Heart left ventricle (tissue), 16 donors: Measurements from ENCODE around the gene TRAF4. TPM values are rescaled to one million over a fixed set of nuclear protein-coding genes. Genes with fewer than 3 reads are reported as not detected.
A peak's percentile ranks its signal among the peaks of the same experiment; 100 is the strongest.

Source experiments
- ATAC-seq, 4 donors: fragments of 200-7000 bp; cut with Tn5 transposase; one replicate each; pipeline ENCODE4 v1.9.1; 2020 to 2022; ENCODE audit warnings: moderate library complexity in 4 of 4, mild to moderate bottlenecking in 3 of 4, moderate number of reproducible peaks in 1 of 4
- DNase-seq, 5 donors: peaks; one replicate each; pipeline ENCODE4 v3.0.0-alpha.2; 2020
- H3K27ac ChIP-seq, 12 donors: fragments of 200-600 bp; sonication (generic) in 4 of 12; one replicate each; pipeline versions ENCODE4 v1.5.0 to v1.8.0; 2016 to 2022; ENCODE audit warnings: mild to moderate bottlenecking in 2 of 12
- H3K27me3 ChIP-seq, 9 donors: fragments of 200-600 bp; sonication (generic) in 2 of 9; one replicate each; pipeline versions ENCODE4 v1.5.1 to v1.8.0; 2016 to 2022; ENCODE audit warnings: mild to moderate bottlenecking in 3 of 9
- H3K36me3 ChIP-seq, 9 donors: fragments of 200-600 bp; sonication (generic) in 2 of 9; one replicate each; pipeline versions ENCODE4 v1.5.0 to v1.8.0; 2018 to 2022; ENCODE audit warnings: mild to moderate bottlenecking in 2 of 9
- H3K4me1 ChIP-seq, 12 donors: fragments of 200-600 bp; sonication (generic) in 4 of 12; one replicate each; pipeline versions ENCODE4 v1.5.0 to v1.8.0; 2016 to 2022; ENCODE audit warnings: mild to moderate bottlenecking in 3 of 12
- H3K4me3 ChIP-seq, 12 donors: fragments of 200-600 bp; sonication (generic) in 4 of 12; one replicate each; pipeline versions ENCODE4 v1.5.0 to v1.8.0; 2017 to 2022; ENCODE audit warnings: mild to moderate bottlenecking in 9 of 12, moderate library complexity in 4 of 12
- H3K9me3 ChIP-seq, 12 donors: fragments of 200-600 bp; sonication (generic) in 4 of 12; one replicate each; pipeline versions ENCODE4 v1.5.0 to v1.8.0; 2016 to 2022; ENCODE audit warnings: mild to moderate bottlenecking in 1 of 12
- CTCF ChIP-seq, 12 donors: fragments of 200-600 bp; sonication (generic) in 4 of 12; IDR thresholded peaks; one replicate each; pipeline versions ENCODE4 v1.5.0 to v1.8.0; 2018 to 2022; ENCODE audit warnings: antibody characterized with exemption in 12 of 12, mild to moderate bottlenecking in 5 of 12
- POLR2A ChIP-seq, 2 donors: fragments of 450-650 bp; IDR thresholded peaks; one replicate each; pipeline ENCODE4 v1.6.1; 2017; ENCODE audit warnings: antibody characterized with exemption in 2 of 2, mild to moderate bottlenecking in 2 of 2, moderate library complexity in 2 of 2
- WGBS, 4 donors: extraction: QIAGEN DNeasy Blood & Tissue Kit in 2 of 4; methylation state at CpG; one replicate each; pipeline versions ENCODE4 v1.1.5 to v1.1.7; 2013 to 2018; 5-methylcytosine and 5-hydroxymethylcytosine counted together
- intact Hi-C, 10 donors: fragments of 100-400 bp; cut with DNase I; formaldehyde crosslinking; loops; one replicate each; pipeline versions ENCODE4 v1.11.1 to v1.14.2; 2022
- polyA plus RNA-seq, 2 donors: library from polyadenylated mRNA; stranded (reverse); fragments of 200-250 nt; gene quantifications; one replicate each; pipeline ENCODE4 v1.2.3, GENCODE V29; 2013
- total RNA-seq, 9 donors: library from RNA; depleted of rRNA in 2 of 9; stranded (reverse); fragments of >200 nt in 2 of 9; fragmentation: NEBNext Ultra II Directional in 3 of 9; extraction: Animal tissue kit (Norgen Biotek cat#: 25700) in 3 of 9; gene quantifications; one replicate each; pipeline versions ENCODE4 v1.1.0 to v1.2.4, GENCODE V29; 2016 to 2023
- donor health status: ischemic (EF 13 %, LVEDD 7.1; RV severe dilation, severe dysfunction).
- donor health status: healthy with polysubstance abuse.
- donor health status: DM: no; HTN: yes; CAD: no.
- donor health status: DM: no; HTN: no; CAD: no.
- donor health status: ischemic (EF 25% LVEDD 6.9; RV normal size, moderate dysfunction).
- donor health status: ischemic (EF 25% LVEDD 5.7; RV mildly dilated, moderate dysfunction).
- donor health status: healthy.
- donor health status: DM: yes; HTN: yes; CAD: no.
- donor health status: ischemic (EF 35%, LVEDD 5.7; RV mildly dilated, moderate dysfunction).
- donor health status: nonischemic (EF 11% LVEDD 7.7; RV severe dilation, severe dysfunction).
- donor health status: DM: yes; HTN: yes; CAD: no.
- donor health status: PGD.
- donor health status: ischemic (EF 29% LVEDD 5.4; RV normal size, mild dysfunction).
- donor health status: nonischemic (EF 23%, LVEDD 6.1; RV moderate dilation, normal function).

TRAF4 gene
- total and polyA plus RNA-seq, 11 donors = 1.5 to 11.5 (median 2.7) TPM

DNA sequence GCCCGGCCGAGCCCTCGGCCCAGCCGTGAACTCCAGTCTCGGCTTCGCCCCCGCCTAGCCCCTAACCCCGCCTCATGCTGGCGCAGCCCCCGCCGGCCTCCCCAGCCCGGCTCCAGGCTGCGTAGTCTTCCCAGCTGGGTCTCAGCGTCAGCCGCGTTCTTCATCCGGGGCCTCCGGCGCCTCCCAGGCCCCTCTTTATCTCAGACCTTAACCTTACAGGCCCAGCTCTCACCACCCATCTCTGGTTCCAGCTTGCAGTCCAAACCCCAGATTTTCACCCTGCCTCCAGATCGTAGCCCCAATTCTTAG lies 32.1 kb upstream of the TRAF4 start, which contains the start of gene PROCA1:
TSS of gene PROCA1 (minus strand) at position 166 of the 309 bp plus-strand sequence. CDS start 228 bp downstream, outside the sequence.
- intact Hi-C loops = loop anchor here in 4 of 10 donors (2.0 to 10.0 kb wide), 4 partner anchors 47 to 67 kb away; partner anchors contain the start of genes BLTP2 (in 2 of the 4), SDF2 (in 2 of the 4) and SUPT6H (in 2 of the 4)

GRCh38 chr17:28712032-28712704 lies 31.6 kb upstream of the TRAF4 start:
- ATAC-seq = peak in 3 of 4 donors; percentile 3 to 46 (median 14)
- TF ChIP-seq CTCF (IDR thresholded peaks at IDR 0.05) = peak in 1 of 12 donors; percentile 17
- no peak for TF ChIP-seq POLR2A (IDR thresholded peaks at IDR 0.05)
- H3K4me1 ChIP-seq = peaks cover 0 to 39% (median 21%) of the 10 kb centered on the region in 12 donors
- peak overlapping the region; percentile 22 to 93 (median 72) for H3K4me3 ChIP-seq
- intact Hi-C loops = loop anchor here in 3 of 10 donors (5.0 to 10.0 kb wide), 3 partner anchors 47 to 65 kb away; partner anchors contain the start of genes SDF2 (in 2 of the 3), SUPT6H (in 2 of the 3) and BLTP2 (in 1 of the 3)
- peak overlapping the region in 11 of 12 donors; percentile 77 to 97 (median 94) for H3K27ac ChIP-seq
- no peaks in the 10 kb centered on the region for H3K9me3 ChIP-seq
- peaks cover 0 to 20% (median 11%) of the 10 kb centered on the region in 9 donors for H3K36me3 ChIP-seq
- 30 to 57% (median 35%) methylated on average over 33 to 34 of the region's 34 CpGs for WGBS, 4 donors
- DNase-seq = peak; percentile 59 to 83 (median 71)
- peaks cover 0 to 8% (median 0%) of the 10 kb centered on the region in 9 donors for H3K27me3 ChIP-seq

More for the DNA sequence above, 32.1 kb upstream of the TRAF4 start, which contains the start of gene PROCA1:
- Histone ChIP-seq H3K4me1 (peaks cover 0 to 34% (median 19%) of the 10 kb centered on the region in 12 donors), H3K27ac (peak within 1 kb of the TSS; percentile 54 to 97 (median 93)), H3K9me3 (no peaks in the 10 kb centered on the region), H3K36me3 (peaks cover 0 to 20% (median 11%) of the 10 kb centered on the region in 9 donors), H3K4me3 (peak within 1 kb of the TSS; percentile 22 to 93 (median 72)), H3K27me3 (peaks cover 0 to 3% (median 0%) of the 10 kb centered on the region in 9 donors)
- ATAC-seq = peak in 2 of 4 donors; percentile 9 to 45
- TF ChIP-seq CTCF (IDR thresholded peaks at IDR 0.05) = no peak
- no peak for TF ChIP-seq POLR2A (IDR thresholded peaks at IDR 0.05)
- 3 to 7% (median 3%) methylated on average over 13 to 20 of the region's 20 CpGs for WGBS, 4 donors
- DNase-seq = no peak

DNA sequence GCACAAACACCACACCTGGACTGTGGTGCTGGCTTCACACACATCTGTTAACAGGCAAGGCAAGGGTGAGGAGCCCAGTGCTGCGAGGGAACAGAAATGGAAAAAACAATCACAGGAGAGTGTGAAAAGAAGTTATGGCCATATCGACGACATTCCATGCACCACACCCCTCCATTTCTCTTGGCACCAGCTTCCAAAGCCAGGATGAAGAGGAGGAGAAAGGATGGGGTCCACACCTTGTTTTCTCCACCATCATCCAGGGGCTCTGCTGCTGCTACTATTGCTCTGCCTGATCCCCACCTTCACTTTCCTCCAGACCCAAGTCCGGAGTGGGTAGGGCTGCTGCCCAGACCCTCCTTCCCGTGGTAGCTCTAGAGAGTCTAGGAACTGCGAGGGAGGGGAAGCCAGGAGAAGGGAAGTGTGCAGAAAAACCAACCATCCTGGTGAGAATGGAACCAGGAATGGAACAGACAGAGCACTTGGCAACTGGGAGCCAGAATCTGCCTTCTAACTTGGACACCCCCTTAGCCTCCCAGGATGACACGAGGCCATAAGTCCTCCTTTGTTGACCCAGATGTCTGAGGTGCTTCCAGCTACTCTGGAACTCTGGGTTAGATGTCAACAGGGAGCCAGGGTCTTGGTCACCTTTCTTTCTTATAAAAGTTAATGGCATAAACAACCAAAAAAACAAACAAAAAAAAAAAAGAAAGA lies 31.0 kb upstream of the TRAF4 start:
- peaks cover 0 to 20% (median 11%) of the 10 kb centered on the region in 9 donors for H3K36me3 ChIP-seq
- intact Hi-C loops = loop anchor here in 3 of 10 donors (5.0 to 10.0 kb wide), 3 partner anchors 48 to 66 kb away; partner anchors contain the start of genes SDF2 (in 2 of the 3), SUPT6H (in 2 of the 3) and BLTP2 (in 1 of the 3)
- H3K9me3 ChIP-seq = no peaks in the 10 kb centered on the region
- no peak overlapping the region for H3K4me3 ChIP-seq
- no peak for TF ChIP-seq CTCF (IDR thresholded peaks at IDR 0.05)
- TF ChIP-seq POLR2A (IDR thresholded peaks at IDR 0.05) = no peak
- 73 to 85% (median 81%) methylated on average over 7 of the region's 7 CpGs for WGBS, 4 donors
- peak overlapping the region in 8 of 12 donors; percentile 77 to 95 (median 93) for H3K27ac ChIP-seq
- peaks cover 0 to 15% (median 0%) of the 10 kb centered on the region in 9 donors for H3K27me3 ChIP-seq
- peaks cover 0 to 46% (median 21%) of the 10 kb centered on the region in 12 donors for H3K4me1 ChIP-seq
- ATAC-seq = no peak
- DNase-seq = peak in 2 of 5 donors; percentile 10 to 16
